SK-N-SH treated with all-trans-retinoic acid at 6 μM for 48 hours (cell line): Measurements from ENCODE around the gene FBXL16.

Experiments used
- CREB5 ChIP-seq: fragments of 250-450 bp; sonication (Bioruptor Pico); IDR thresholded peaks from 2 replicates; pipeline ENCODE4 v1.5.1; 2020; ENCODE audit warnings: low read depth, mild to moderate bottlenecking, moderate library complexity
- GLIS3 ChIP-seq: fragments of 250-450 bp; sonication (Bioruptor Pico); IDR thresholded peaks from 2 replicates; pipeline ENCODE4 v1.5.0; 2020; ENCODE audit warnings: mild to moderate bottlenecking, moderate library complexity
- RARB ChIP-seq: fragments of 250-450 bp; sonication (Bioruptor Pico); IDR thresholded peaks from 2 replicates; pipeline ENCODE4 v1.8.0; 2021; ENCODE audit warnings: mild to moderate bottlenecking, moderate library complexity
- ZC3H10 ChIP-seq: fragments of 250-450 bp; sonication (Bioruptor Pico); IDR thresholded peaks from 2 replicates; pipeline ENCODE4 v1.5.1; 2021; ENCODE audit warnings: mild to moderate bottlenecking, moderate library complexity
- ZFP3 ChIP-seq: fragments of 250-450 bp; sonication (Bioruptor Pico); IDR thresholded peaks from 2 replicates; pipeline ENCODE4 v1.5.0; 2020; ENCODE audit warnings: mild to moderate bottlenecking, moderate library complexity
- ZFP30 ChIP-seq: fragments of 450-650 bp; formaldehyde crosslinking; IDR thresholded peaks from 2 replicates; pipeline ENCODE4 v1.5.0; 2022; ENCODE audit warnings: mild to moderate bottlenecking, moderate library complexity
- TF ChIP-seq, protein P1 (sequence below): fragments of 250-450 bp; sonication (Bioruptor Pico); IDR thresholded peaks from 2 replicates; pipeline ENCODE4 v1.8.0; 2020; ENCODE audit warnings: mild to moderate bottlenecking, moderate library complexity, borderline replicate concordance

DNA sequence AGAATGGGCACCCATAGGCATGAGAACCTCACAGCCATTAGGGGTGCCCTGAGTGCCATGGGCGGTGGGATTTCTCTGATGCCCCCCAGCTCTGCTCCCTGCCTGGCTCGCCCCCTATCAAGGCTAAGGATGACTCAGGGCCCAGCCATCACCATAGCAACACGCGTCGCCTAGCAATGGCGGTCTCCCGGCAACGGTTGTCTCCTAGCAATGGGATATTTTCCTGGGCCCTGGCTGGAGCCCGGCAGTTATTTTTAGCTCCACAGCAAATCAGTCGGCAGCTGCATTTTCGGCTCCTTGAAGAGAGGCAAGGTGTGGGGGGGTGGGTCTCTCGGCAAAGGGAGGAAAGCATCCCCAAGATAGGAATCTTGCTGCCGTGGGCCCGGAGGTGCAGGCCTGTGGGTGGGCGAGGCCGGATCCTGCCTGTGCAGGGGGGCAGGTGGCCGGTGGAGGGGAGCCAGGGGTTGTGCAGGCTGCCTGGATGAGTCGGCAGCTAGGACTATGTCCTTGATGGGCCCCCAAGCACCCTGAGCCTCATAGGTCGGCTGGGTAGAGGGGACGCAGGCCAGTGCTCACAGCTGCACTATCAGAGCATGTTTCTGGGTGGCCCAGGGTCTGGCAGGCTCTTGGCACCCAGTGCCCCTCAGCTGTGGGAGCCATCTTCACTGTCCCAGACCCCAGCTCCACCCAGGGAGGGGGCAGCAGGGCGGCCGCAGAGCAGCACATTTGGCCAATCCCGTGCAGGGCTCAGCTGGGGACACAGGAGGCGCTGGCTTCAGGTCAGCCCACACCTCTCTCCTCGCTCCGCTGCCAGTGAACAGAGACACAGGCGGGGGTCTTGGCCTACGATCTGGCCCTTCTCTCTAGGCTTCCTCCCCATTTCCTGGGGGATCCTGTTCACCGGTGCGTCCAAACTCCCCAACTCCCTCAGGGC is 4.2 kb upstream of the FBXL16 start:
- TF ChIP-seq, protein P1, sequence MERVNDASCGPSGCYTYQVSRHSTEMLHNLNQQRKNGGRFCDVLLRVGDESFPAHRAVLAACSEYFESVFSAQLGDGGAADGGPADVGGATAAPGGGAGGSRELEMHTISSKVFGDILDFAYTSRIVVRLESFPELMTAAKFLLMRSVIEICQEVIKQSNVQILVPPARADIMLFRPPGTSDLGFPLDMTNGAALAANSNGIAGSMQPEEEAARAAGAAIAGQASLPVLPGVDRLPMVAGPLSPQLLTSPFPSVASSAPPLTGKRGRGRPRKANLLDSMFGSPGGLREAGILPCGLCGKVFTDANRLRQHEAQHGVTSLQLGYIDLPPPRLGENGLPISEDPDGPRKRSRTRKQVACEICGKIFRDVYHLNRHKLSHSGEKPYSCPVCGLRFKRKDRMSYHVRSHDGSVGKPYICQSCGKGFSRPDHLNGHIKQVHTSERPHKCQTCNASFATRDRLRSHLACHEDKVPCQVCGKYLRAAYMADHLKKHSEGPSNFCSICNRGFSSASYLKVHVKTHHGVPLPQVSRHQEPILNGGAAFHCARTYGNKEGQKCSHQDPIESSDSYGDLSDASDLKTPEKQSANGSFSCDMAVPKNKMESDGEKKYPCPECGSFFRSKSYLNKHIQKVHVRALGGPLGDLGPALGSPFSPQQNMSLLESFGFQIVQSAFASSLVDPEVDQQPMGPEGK (CRISPR knock-in tag) = no peak
- no peak for TF ChIP-seq CREB5 (CRISPR knock-in tag)
- TF ChIP-seq RARB = no peak
- no peak for TF ChIP-seq GLIS3 (CRISPR knock-in tag)
- TF ChIP-seq ZFP30 (CRISPR knock-in tag) = no peak
- no peak for TF ChIP-seq ZC3H10 (CRISPR knock-in tag)
- TF ChIP-seq ZFP3 = no peak
